SH-SY5Y (cell line): ENCODE data around the gene COL8A2.

Experiments used
- GATA2 ChIP-seq: IDR thresholded peaks from 2 replicates; pipeline ENCODE4 v1.6.1; 2011; ENCODE audit warnings: mild to moderate bottlenecking, low read depth, low read length
- GATA3 ChIP-seq: IDR thresholded peaks from 2 replicates; pipeline ENCODE4 v1.6.1; 2011; ENCODE audit warnings: low read depth, mild to moderate bottlenecking, low read length, moderate library complexity

The COL8A2 gene

GRCh38 chr1:36116901-36117300, 8.1 kb downstream of the COL8A2 start:
- TF ChIP-seq GATA3 (no peak), GATA2 (no peak)

- TF ChIP-seq GATA2 (no peak), GATA3 (no peak)
These were observed 9.1 kb downstream of the COL8A2 start for GRCh38 chr1:36115931-36116330.

GRCh38 chr1:36115200-36115669, 9.8 kb downstream of the COL8A2 start:
- TF ChIP-seq GATA3 (no peak), GATA2 (no peak)

GRCh38 chr1:36114371-36114770, 10.7 kb downstream of the COL8A2 start:
- TF ChIP-seq GATA3 (no peak), GATA2 (no peak)

- TF ChIP-seq GATA2, result no peak
- no peak for TF ChIP-seq GATA3
These were observed 12.2 kb downstream of the COL8A2 start for GRCh38 chr1:36112823-36113222.

- no peak for TF ChIP-seq GATA2
- no peak for TF ChIP-seq GATA3
These were observed 13.9 kb downstream of the COL8A2 start for GRCh38 chr1:36111151-36111550.

- no peak for TF ChIP-seq GATA3
- no peak for TF ChIP-seq GATA2
These were observed 15.9 kb downstream of the COL8A2 start for GRCh38 chr1:36109041-36109679.

- TF ChIP-seq GATA3 (no peak), GATA2 (no peak)
These were observed 16.7 kb downstream of the COL8A2 start for GRCh38 chr1:36108314-36108713.

GRCh38 chr1:36107394-36107793, 17.6 kb downstream of the COL8A2 start:
- no peak for TF ChIP-seq GATA2

GRCh38 chr1:36106269-36106668, 18.8 kb downstream of the COL8A2 start:
- no peak for TF ChIP-seq GATA3
- TF ChIP-seq GATA2, result no peak

- TF ChIP-seq GATA2 (no peak), GATA3 (no peak)
These were observed 23.5 kb downstream of the COL8A2 start for GRCh38 chr1:36101546-36101945.

- TF ChIP-seq GATA2, result no peak
- no peak for TF ChIP-seq GATA3
These were observed 24.6 kb downstream of the COL8A2 start for GRCh38 chr1:36100376-36100775.

- TF ChIP-seq GATA3 (no peak), GATA2 (no peak)
These were observed 25.2 kb downstream of the COL8A2 start for GRCh38 chr1:36099681-36100341.

- TF ChIP-seq GATA3 (no peak), GATA2 (no peak)
These were observed 26.2 kb downstream of the COL8A2 start for GRCh38 chr1:36098650-36099365.

- TF ChIP-seq GATA3 (no peak), GATA2 (no peak)
These were observed 27.1 kb downstream of the COL8A2 start for GRCh38 chr1:36097693-36098585.
